MM.1S (cell line): ENCODE results near the gene LONRF3.

Experiments
- EZH2 ChIP-seq: fragments of 300-600 bp; sonication (generic); optimal IDR thresholded peaks from 2 replicates; pipeline ENCODE3; 2017; ENCODE audit warnings: low read depth, mild to moderate bottlenecking, antibody characterized with exemption, low read length, mixed read lengths
- TF ChIP-seq, protein P1 (sequence below): fragments of 300-600 bp; sonication (generic); IDR thresholded peaks from 2 replicates; pipeline ENCODE4 v1.5.1; 2016; ENCODE audit warnings: antibody characterized with exemption, low read length, mixed read lengths

DNA sequence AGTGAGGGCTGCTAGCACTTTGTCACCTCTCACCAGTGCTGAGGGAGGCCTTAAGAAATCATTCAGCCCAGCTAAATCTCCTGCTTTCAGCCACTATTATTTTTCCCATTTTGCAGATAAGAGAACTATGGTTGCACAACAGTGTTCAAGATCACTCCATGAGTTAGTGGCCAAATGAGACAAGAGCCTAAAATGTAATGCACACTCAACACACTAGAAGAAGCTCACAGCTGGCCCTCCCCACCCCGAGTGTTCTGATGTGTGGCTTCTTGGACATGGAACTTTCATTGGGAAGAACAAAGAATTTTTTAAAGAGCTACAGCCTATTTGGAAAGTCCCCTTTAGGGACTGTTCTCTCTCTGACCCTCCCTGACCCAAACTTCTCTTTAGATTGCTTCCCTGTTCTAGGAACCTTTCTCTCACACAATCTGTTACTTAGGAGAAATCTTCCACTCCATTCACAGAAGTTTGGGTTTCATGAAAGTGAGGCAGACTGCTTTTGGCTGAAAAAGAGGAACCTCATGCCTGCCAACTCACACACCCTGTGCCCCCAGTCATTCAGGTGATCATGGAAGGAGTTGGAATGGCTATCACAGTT, 54.4 kb downstream of the LONRF3 start:
- TF ChIP-seq, protein P1, sequence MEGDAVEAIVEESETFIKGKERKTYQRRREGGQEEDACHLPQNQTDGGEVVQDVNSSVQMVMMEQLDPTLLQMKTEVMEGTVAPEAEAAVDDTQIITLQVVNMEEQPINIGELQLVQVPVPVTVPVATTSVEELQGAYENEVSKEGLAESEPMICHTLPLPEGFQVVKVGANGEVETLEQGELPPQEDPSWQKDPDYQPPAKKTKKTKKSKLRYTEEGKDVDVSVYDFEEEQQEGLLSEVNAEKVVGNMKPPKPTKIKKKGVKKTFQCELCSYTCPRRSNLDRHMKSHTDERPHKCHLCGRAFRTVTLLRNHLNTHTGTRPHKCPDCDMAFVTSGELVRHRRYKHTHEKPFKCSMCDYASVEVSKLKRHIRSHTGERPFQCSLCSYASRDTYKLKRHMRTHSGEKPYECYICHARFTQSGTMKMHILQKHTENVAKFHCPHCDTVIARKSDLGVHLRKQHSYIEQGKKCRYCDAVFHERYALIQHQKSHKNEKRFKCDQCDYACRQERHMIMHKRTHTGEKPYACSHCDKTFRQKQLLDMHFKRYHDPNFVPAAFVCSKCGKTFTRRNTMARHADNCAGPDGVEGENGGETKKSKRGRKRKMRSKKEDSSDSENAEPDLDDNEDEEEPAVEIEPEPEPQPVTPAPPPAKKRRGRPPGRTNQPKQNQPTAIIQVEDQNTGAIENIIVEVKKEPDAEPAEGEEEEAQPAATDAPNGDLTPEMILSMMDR: no peak
- no peak for TF ChIP-seq EZH2
